HG03025 (cell line): ENCODE results near the gene KRTAP9-9.
"Not testable (repeated sequence)": the region's sequence is repeated elsewhere in the genome, so short reads cannot be mapped to it uniquely, and the experiment has no call there.

Experiments
- ATAC-seq: cut with Tn5 transposase; IDR thresholded peaks from one replicate; pipeline ENCODE4 v1.9.1; 2021; ENCODE audit warnings: mild to moderate bottlenecking, moderate library complexity; ENCODE audit not compliant: unreplicated experiment, low FRiP score

Gene KRTAP9-9

GRCh38 chr17:41263212-41263611 is 8.0 kb downstream of the KRTAP9-9 start:
- no peak for ATAC-seq

GRCh38 chr17:41264599-41264998 is 9.4 kb downstream of the KRTAP9-9 start:
- no peak for ATAC-seq

- ATAC-seq = no peak
These were observed 9.9 kb downstream of the KRTAP9-9 start, which contains the start of gene KRTAP9-6 for GRCh38 chr17:41265078-41265477. KRTAP9-6 (plus strand) TSS chr17:41265378; CDS start chr17:41265378, 0 bp downstream.

- ATAC-seq = no peak
These were observed 12.5 kb downstream of the KRTAP9-9 start for GRCh38 chr17:41267711-41268110.

- not testable (repeated sequence) for ATAC-seq
These were observed 16.1 kb downstream of the KRTAP9-9 start for GRCh38 chr17:41271323-41271722.

GRCh38 chr17:41271858-41272257 is 16.7 kb downstream of the KRTAP9-9 start:
- ATAC-seq = no peak

GRCh38 chr17:41275648-41276190 is 20.5 kb downstream of the KRTAP9-9 start, which contains the start of gene KRTAP9-7:
KRTAP9-7 (plus strand) TSS chr17:41275698; CDS start chr17:41275698, 0 bp downstream.
- not testable (repeated sequence) for ATAC-seq

- ATAC-seq = no peak
These were observed 23.2 kb downstream of the KRTAP9-9 start for GRCh38 chr17:41278176-41278955.

- no peak for ATAC-seq
These were observed 28.9 kb downstream of the KRTAP9-9 start for GRCh38 chr17:41284043-41284442.

GRCh38 chr17:41284546-41284945 is 29.4 kb downstream of the KRTAP9-9 start:
- no peak for ATAC-seq

- no peak for ATAC-seq
These were observed 31.9 kb downstream of the KRTAP9-9 start for GRCh38 chr17:41287050-41287449.

- ATAC-seq = no peak
These were observed 38.8 kb downstream of the KRTAP9-9 start for GRCh38 chr17:41294016-41294415.

GRCh38 chr17:41296846-41297245 is 41.7 kb downstream of the KRTAP9-9 start:
- ATAC-seq = no peak

- ATAC-seq = no peak
These were observed 43.4 kb downstream of the KRTAP9-9 start for GRCh38 chr17:41298458-41299135.

GRCh38 chr17:41301204-41301790 is 46.1 kb downstream of the KRTAP9-9 start:
- no peak for ATAC-seq

GRCh38 chr17:41301916-41302901 is 47.0 kb downstream of the KRTAP9-9 start, which contains the start of gene KRTAP29-1:
KRTAP29-1 (minus strand) TSS chr17:41302851; CDS start chr17:41302851, 0 bp downstream.
- no peak for ATAC-seq

GRCh38 chr17:41302981-41303380 is 47.8 kb downstream of the KRTAP9-9 start:
- ATAC-seq = no peak

- no peak for ATAC-seq
These were observed 48.9 kb downstream of the KRTAP9-9 start for GRCh38 chr17:41304091-41304490.
